GM12878 (cell line): ENCODE measurements around the gene VASP. TPM values are rescaled to one million over a fixed set of nuclear protein-coding genes. Genes with fewer than 3 reads are reported as not detected.
A peak's percentile ranks its signal among the peaks of the same experiment; 100 is the strongest.

Experiments
- CBX5 ChIP-seq: sonication (generic); IDR thresholded peaks from 2 replicates; pipeline ENCODE4 v1.6.1; 2016; ENCODE audit warnings: low read depth, moderate library complexity, mild to moderate bottlenecking, inconsistent platforms
- CEBPZ ChIP-seq: fragments of 150-350 bp; IDR thresholded peaks from 2 replicates; pipeline ENCODE4 v1.6.1; 2016; ENCODE audit warnings: low read depth, low read length
- CREB1 ChIP-seq: IDR thresholded peaks from 2 replicates; pipeline ENCODE4 v1.6.1; 2012; ENCODE audit warnings: low read depth, mild to moderate bottlenecking, inconsistent platforms
- ELK1 ChIP-seq: IDR thresholded peaks from 2 replicates; pipeline ENCODE4 v1.6.1; 2012; ENCODE audit warnings: low read depth, low read length, improper control_type of control experiment
- GATAD2B ChIP-seq: fragments of 450-650 bp; conservative IDR thresholded peaks from 2 replicates; pipeline ENCODE4 v1.6.1; 2017; ENCODE audit warnings: low read depth, mild to moderate bottlenecking, moderate library complexity
- HDAC2 ChIP-seq: fragments of 200-600 bp; sonication (generic); IDR thresholded peaks from 2 replicates; pipeline ENCODE4 v1.6.1; 2017
- HDGF ChIP-seq: fragments of 450-650 bp; IDR thresholded peaks from 2 replicates; pipeline ENCODE4 v1.6.1; 2016; ENCODE audit warnings: antibody characterized with exemption
- IKZF2 ChIP-seq, 2 experiments: fragments of 450-650 bp; IDR thresholded peaks; 2 replicates each; pipeline ENCODE4 v1.6.1; 2017; ENCODE audit warnings: mild to moderate bottlenecking in 2 of 2, moderate library complexity in 2 of 2
- MYC ChIP-seq: IDR thresholded peaks from 2 replicates; pipeline ENCODE4 v1.6.1; 2011; ENCODE audit warnings: mild to moderate bottlenecking, low read length, moderate library complexity, inconsistent platforms; ENCODE audit not compliant: insufficient read depth, insufficient replicate concordance, insufficient read length, severe bottlenecking
- NFYB ChIP-seq: IDR thresholded peaks from 2 replicates; pipeline ENCODE4 v1.6.1; 2011; ENCODE audit warnings: low read depth, mild to moderate bottlenecking, low read length, improper control_type of control experiment, moderate library complexity; ENCODE audit not compliant: insufficient read depth
- NR2C2 ChIP-seq: IDR thresholded peaks from 2 replicates; pipeline ENCODE4 v1.6.1; 2011; ENCODE audit warnings: borderline replicate concordance, low read depth; ENCODE audit not compliant: control insufficient read depth, insufficient read length
- RAD51 ChIP-seq: fragments of 450-650 bp; IDR thresholded peaks from 2 replicates; pipeline ENCODE4 v1.6.1; 2016; ENCODE audit warnings: moderate library complexity, mild to moderate bottlenecking, inconsistent platforms
- STAT1 ChIP-seq: fragments of 450-650 bp; conservative IDR thresholded peaks from 2 replicates; pipeline ENCODE4 v1.6.1; 2014; ENCODE audit warnings: antibody characterized with exemption, mild to moderate bottlenecking
- YY1 ChIP-seq: IDR thresholded peaks from 2 replicates; pipeline ENCODE4 v1.6.1; 2011; ENCODE audit warnings: low read depth, mild to moderate bottlenecking, low read length
- ZBTB40 ChIP-seq: fragments of 450-650 bp; IDR thresholded peaks from 2 replicates; pipeline ENCODE4 v1.6.1; 2016; ENCODE audit warnings: mild to moderate bottlenecking, moderate library complexity, borderline replicate concordance
- ZZZ3 ChIP-seq: IDR thresholded peaks from 2 replicates; pipeline ENCODE4 v1.6.1; 2011; ENCODE audit warnings: low read depth; ENCODE audit not compliant: control insufficient read depth, insufficient read length
- polyA plus RNA-seq, 11 experiments: library from polyadenylated mRNA; depleted of rRNA in 4 of 11; unstranded in 6 of 11; stranded (reverse) in 5 of 11; fragments of >200 nt; fragmentation: Nextera tagmentation in 4 of 11; fragmentation: Illumina TruSeq in 1 of 11; extraction: Ambion mirVana in 4 of 11; extraction: Trizol in 1 of 11; gene quantifications; 1 replicate in 1 of 11; 2 replicates in 10 of 11; pipeline versions ENCODE4 v1.2.1 to v1.2.3, GENCODE V29; 2011 to 2016; ENCODE audit warnings: inconsistent platforms in 2 of 11, missing spikeins in 2 of 11, low read depth in 1 of 11
- total RNA-seq, 4 experiments: library from RNA; depleted of rRNA in 3 of 4; stranded (reverse); fragments of >200 nt in 3 of 4; fragmentation: Illumina TruSeq in 1 of 4; extraction: Trizol in 1 of 4; gene quantifications; 2 replicates each; pipeline versions ENCODE4 v1.2.1 to v1.2.3, GENCODE V29; 2013 to 2021

Gene VASP
- total and polyA plus RNA-seq, 10 of the 15 experiments (the other 5 are each of a cell fraction or from before 2014, with no cell fraction given), result 19.5 to 298 (median 84.8) TPM

- TF ChIP-seq ZBTB40, result 0 out of 2 replicates have a peak, but pooled peaks have one; percentile 23
- TF ChIP-seq HDGF, result peak; percentile 74; the same call in 1 of the 2 replicates
- TF ChIP-seq CREB1, result peak; percentile 98
- TF ChIP-seq ZZZ3, result no peak
- TF ChIP-seq ELK1, result 0 out of 2 replicates have a peak, but pooled peaks have one; percentile 41
- no peak for TF ChIP-seq NR2C2
- peak; percentile 73; the same call in 1 of the 2 replicates for TF ChIP-seq STAT1
- TF ChIP-seq HDAC2, result no peak
- no peak for TF ChIP-seq CBX5
- 0 out of 4 replicates have a peak, but pooled peaks of 1 of the 2 experiments have one; percentile 27 for TF ChIP-seq IKZF2 (IDR thresholded peaks at IDR 0.05)
- 0 out of 2 replicates have a peak, but pooled peaks have one; percentile 6 for TF ChIP-seq YY1
- TF ChIP-seq MYC, result peak; percentile 66
- peak; percentile 41; the same call in 1 of the 2 replicates for TF ChIP-seq RAD51
- TF ChIP-seq CEBPZ, result no peak
- TF ChIP-seq NFYB, result peak; percentile 86
- peak; percentile 53; the same call in 1 of the 2 replicates for TF ChIP-seq GATAD2B
These were observed 37.9 kb upstream of the VASP start (continued) for GRCh38 chr19:45469132-45469944.
